B cell (primary cell): Measurements from ENCODE around the gene DDX10.

Experiments
- EZH2 ChIP-seq: IDR thresholded peaks from 2 replicates; pipeline ENCODE4 v1.6.1; 2012; ENCODE audit warnings: borderline replicate concordance, low read depth, mild to moderate bottlenecking, moderate library complexity, low read length; ENCODE audit not compliant: insufficient read depth, poor library complexity, severe bottlenecking
- TF ChIP-seq, protein P1 (sequence below): fragments of 200-600 bp; IDR thresholded peaks from one replicate; pipeline ENCODE4 v1.8.0; 2022; ENCODE audit warnings: antibody characterized with exemption, mild to moderate bottlenecking

DNA sequence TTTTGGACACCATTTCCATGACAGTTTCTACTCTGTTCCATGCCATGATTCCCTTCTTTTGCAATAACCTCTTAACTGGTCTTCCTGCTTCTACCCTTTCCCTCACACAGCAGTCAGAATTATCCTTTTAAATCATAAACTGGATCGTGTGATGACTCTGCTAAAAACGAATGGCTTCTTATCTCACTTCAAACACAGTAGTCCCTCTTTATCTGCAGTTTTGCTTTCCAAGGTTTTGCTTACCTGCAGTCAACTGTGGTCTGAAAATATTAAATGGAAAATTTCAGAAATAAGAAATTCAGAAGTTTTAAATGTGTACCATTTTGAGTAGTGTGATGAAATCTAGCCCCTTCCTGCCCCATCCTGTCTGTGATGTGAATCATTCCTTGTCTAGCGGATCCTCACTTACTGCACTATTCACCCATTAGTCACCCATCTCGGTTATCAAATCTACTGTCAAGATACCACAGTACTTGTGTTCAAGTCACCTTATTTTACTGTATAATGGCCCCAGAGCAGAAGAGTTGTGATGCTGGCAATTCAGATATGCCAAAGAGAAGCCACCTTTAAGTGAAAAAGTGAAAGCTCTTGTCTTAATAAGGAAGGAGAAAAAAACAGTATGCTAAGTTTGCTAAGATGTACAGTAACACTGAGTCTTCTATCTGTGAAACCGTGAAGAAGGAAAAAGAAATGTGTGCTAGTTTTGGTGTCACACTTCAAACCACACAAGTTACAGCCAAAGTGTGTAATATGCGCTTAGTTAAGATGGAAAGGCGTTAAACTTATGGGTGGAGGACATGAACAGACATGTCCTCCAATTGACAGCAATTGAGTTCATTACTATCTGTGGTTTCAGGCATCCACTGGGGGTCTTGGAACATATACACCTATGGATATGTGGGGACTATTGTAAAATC lies 283.0 kb downstream of the DDX10 start:
- TF ChIP-seq, protein P1, sequence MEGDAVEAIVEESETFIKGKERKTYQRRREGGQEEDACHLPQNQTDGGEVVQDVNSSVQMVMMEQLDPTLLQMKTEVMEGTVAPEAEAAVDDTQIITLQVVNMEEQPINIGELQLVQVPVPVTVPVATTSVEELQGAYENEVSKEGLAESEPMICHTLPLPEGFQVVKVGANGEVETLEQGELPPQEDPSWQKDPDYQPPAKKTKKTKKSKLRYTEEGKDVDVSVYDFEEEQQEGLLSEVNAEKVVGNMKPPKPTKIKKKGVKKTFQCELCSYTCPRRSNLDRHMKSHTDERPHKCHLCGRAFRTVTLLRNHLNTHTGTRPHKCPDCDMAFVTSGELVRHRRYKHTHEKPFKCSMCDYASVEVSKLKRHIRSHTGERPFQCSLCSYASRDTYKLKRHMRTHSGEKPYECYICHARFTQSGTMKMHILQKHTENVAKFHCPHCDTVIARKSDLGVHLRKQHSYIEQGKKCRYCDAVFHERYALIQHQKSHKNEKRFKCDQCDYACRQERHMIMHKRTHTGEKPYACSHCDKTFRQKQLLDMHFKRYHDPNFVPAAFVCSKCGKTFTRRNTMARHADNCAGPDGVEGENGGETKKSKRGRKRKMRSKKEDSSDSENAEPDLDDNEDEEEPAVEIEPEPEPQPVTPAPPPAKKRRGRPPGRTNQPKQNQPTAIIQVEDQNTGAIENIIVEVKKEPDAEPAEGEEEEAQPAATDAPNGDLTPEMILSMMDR, result no peak
- TF ChIP-seq EZH2, result no peak
